ENCODE results near the gene TTLL3. TPM values are rescaled to one million over a fixed set of nuclear protein-coding genes. Genes with fewer than 3 reads are reported as not detected.

The TTLL3 gene
- total and polyA plus RNA-seq, 2 of the 13 experiments (the other 11 are each of a cell fraction or from before 2014, with no cell fraction given) = 9.5 to 51.2 TPM

GRCh38 chr3:9820946-9821345 is 10.9 kb downstream of the TTLL3 start:
- POLR2A ChIA-PET = no interaction called here
- H3K9ac ChIP-seq (ENCODE audit: insufficient read depth, low read depth, low read length) = no peak overlapping the region
- no peak overlapping the region for H3K27ac ChIP-seq (ENCODE audit: extremely low read length, insufficient read depth, low read length)
- H3K4me3 ChIP-seq (replicated peaks in 1 of 3; ENCODE audit: insufficient read depth in 1 of 3, low read depth in 2 of 3, low read length in 3 of 3) = no peak overlapping the region
- no peaks in the 10 kb centered on the region for H3K9me3 ChIP-seq (ENCODE audit: low read length)
- H3K36me3 ChIP-seq (replicated peaks in 1 of 2; ENCODE audit: control insufficient read depth in 1 of 2, insufficient read depth in 2 of 2, low read length in 2 of 2) = peaks cover 1 to 3% of the 10 kb centered on the region in 2 experiments; a peak in 1 of 5 replicates
- DNase-seq (ENCODE audit: low spot score) (peak; percentile 30), FAIRE-seq (no peak), ATAC-seq (peak; percentile 89)
- WGBS (ENCODE audit: low lambda C conversion rate) = 73% methylated on average over 2 of the region's 2 CpGs
- intact Hi-C loops (cut with micrococcal nuclease; ENCODE audit: unreplicated experiment) (no loop called here), in situ Hi-C loops (cut with HindIII; ENCODE audit: extremely low pct_ligation_motif_present, low pct_unique_long_range_greater_than_20kb) (no loop called here)
- H3K27me3 ChIP-seq (ENCODE audit: control insufficient read depth in 1 of 2, insufficient read depth in 2 of 2, low read length in 2 of 2) = no peaks in the 10 kb centered on the region
- H2AFZ ChIP-seq (ENCODE audit: low read length) = no peak overlapping the region
- CTCF ChIA-PET (ENCODE audit: low intra/inter-chr PET ratio, low total read pairs) = no interaction called here
- BruUV-seq (replicated peaks) = no TSS peak
- peak; percentile 30 for TF ChIP-seq CTCF (CRISPR knock-in tag; IDR thresholded peaks at IDR 0.05)
- peak; percentile 40 for TF ChIP-seq STAG1 (CRISPR knock-in tag; IDR thresholded peaks at IDR 0.05)
- no peak for TF ChIP-seq FOXP1 (IDR thresholded peaks at IDR 0.05)
- no peak for TF ChIP-seq FOXP1 (CRISPR knock-in tag; IDR thresholded peaks at IDR 0.05)
- no peak overlapping the region for H3K4me2 ChIP-seq (ENCODE audit: low read depth, low read length)
- H3K4me1 ChIP-seq (ENCODE audit: insufficient read depth, low read length) = no peaks in the 10 kb centered on the region
- H3K79me2 ChIP-seq (ENCODE audit: insufficient read depth, low read length) = no peaks in the 10 kb centered on the region
- H4K20me1 ChIP-seq (ENCODE audit: insufficient read depth, low read length) = no peaks in the 10 kb centered on the region

DNA sequence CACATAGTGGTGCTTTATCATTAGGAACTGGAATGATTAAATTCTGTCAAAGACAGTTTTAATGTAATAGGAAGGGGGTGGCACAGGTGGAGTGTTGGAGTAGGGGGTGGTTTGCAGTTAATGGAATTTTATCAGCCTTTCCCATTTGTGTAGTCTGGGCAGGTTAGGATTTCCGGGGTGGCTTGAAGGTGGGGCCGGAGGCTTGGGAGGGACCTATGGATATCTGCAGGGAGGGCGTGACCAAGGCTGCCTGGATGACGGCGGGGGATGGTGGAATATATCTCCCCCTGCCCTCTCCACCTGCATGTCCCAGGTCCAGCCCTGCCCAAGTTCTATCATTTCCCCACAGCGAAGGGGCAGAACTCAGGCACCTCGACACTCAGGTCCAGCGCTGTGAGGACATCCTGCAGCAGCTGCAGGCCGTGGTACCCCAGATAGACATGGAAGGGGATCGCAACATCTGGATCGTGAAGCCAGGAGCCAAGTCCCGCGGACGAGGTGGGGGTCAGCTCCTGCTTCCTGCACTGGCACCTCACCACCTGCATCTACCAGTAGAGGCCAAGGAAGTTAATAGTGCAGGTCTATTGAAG is 15.5 kb downstream of the TTLL3 start:
- Histone ChIP-seq H3K36me3 (replicated peaks in 1 of 2; ENCODE audit: control insufficient read depth in 1 of 2, insufficient read depth in 2 of 2, low read length in 2 of 2) (peaks cover 6% of the 10 kb centered on the region in 2 experiments; a peak in 3 of 5 replicates), H4K20me1 (ENCODE audit: insufficient read depth, low read length) (no peaks in the 10 kb centered on the region), H3K9me3 (ENCODE audit: low read length) (no peaks in the 10 kb centered on the region), H3K27me3 (ENCODE audit: control insufficient read depth in 1 of 2, insufficient read depth in 2 of 2, low read length in 2 of 2) (no peaks in the 10 kb centered on the region), H3K27ac (ENCODE audit: extremely low read length, insufficient read depth, low read length) (no peak overlapping the region), H3K9ac (ENCODE audit: insufficient read depth, low read depth, low read length) (no peak overlapping the region), H3K4me1 (ENCODE audit: insufficient read depth, low read length) (no peaks in the 10 kb centered on the region), H2AFZ (ENCODE audit: low read length) (no peak overlapping the region), H3K4me3 (replicated peaks in 1 of 3; ENCODE audit: insufficient read depth in 1 of 3, low read depth in 2 of 3, low read length in 3 of 3) (no peak overlapping the region), H3K4me2 (ENCODE audit: low read depth, low read length) (no peak overlapping the region), H3K79me2 (ENCODE audit: insufficient read depth, low read length) (no peaks in the 10 kb centered on the region)
- FAIRE-seq (no peak), DNase-seq (ENCODE audit: low spot score) (no peak), ATAC-seq (no peak)
- intact Hi-C loops (cut with micrococcal nuclease; ENCODE audit: unreplicated experiment) (no loop called here), in situ Hi-C loops (cut with HindIII; ENCODE audit: extremely low pct_ligation_motif_present, low pct_unique_long_range_greater_than_20kb) (no loop called here)
- WGBS (ENCODE audit: low lambda C conversion rate) = 95% methylated on average over 9 of the region's 14 CpGs
- POLR2A ChIA-PET = no interaction called here
- BruUV-seq (replicated peaks) = no TSS peak
- CTCF ChIA-PET (ENCODE audit: low intra/inter-chr PET ratio, low total read pairs) = no interaction called here
- TF ChIP-seq MYC (CRISPR knock-in tag; IDR thresholded peaks at IDR 0.05; ENCODE audit: borderline replicate concordance) (no peak), AGO2 (optimal IDR thresholded peaks at IDR 0.05; ENCODE audit: low read depth, low read length) (peak; percentile 53)

Measured in HepG2 (cell line).